Measurements from ENCODE around the gene GP9.

GRCh38 chr3:129038121-129038855, 22.3 kb upstream of the GP9 start:
- TF ChIP-seq CTCF (IDR thresholded peaks at IDR 0.05), result no peak
- TF ChIP-seq POLR2A (IDR thresholded peaks at IDR 0.05), result no peak
